Common myeloid progenitor, CD34-positive (primary cell): Measurements from ENCODE around the gene FAM237B.
"Not testable (repeated sequence)": the region's sequence is repeated elsewhere in the genome, so short reads cannot be mapped to it uniquely, and the experiment has no call there.

Source experiments
- CTCF ChIA-PET: fragments of 350-600 bp; sonication (Branson Sonifier 250); formaldehyde crosslinking; loops from one replicate; lab custom pipeline; 2021; ENCODE audit warnings: antibody characterized with exemption; lab: Charles Lee
- POLR2A ChIA-PET: fragments of 350-600 bp; sonication (Branson Sonifier 250); formaldehyde crosslinking; loops from one replicate; lab custom pipeline; 2021; ENCODE audit warnings: antibody characterized with exemption; lab: Charles Lee
- DNase-seq, 3 donors: peaks; one replicate each; pipeline versions ENCODE4 v3.0.0 to v3.0.0-alpha.2; 2013
- H3K27ac ChIP-seq, 2 experiments: 1 replicate in 1 of 2; 2 replicates in 1 of 2; pipeline ENCODE4 v1.7.0; 2013; ENCODE audit warnings: inconsistent platforms in 2 of 2, low read length in 2 of 2, mild to moderate bottlenecking in 2 of 2, low read depth in 1 of 2, moderate library complexity in 1 of 2; ENCODE audit not compliant: severe bottlenecking in 2 of 2, insufficient read depth in 1 of 2, poor library complexity in 1 of 2
- H3K27me3 ChIP-seq, 5 experiments: replicated peaks in 2 of 5; 1 replicate in 3 of 5; 2 replicates in 2 of 5; pipeline versions ENCODE4 v1.6.1 to v1.7.0; 2013; ENCODE audit warnings: low read length in 4 of 5, mild to moderate bottlenecking in 2 of 5, moderate library complexity in 2 of 5, inconsistent platforms in 1 of 5; ENCODE audit not compliant: insufficient read depth in 5 of 5, control insufficient read depth in 4 of 5
- H3K36me3 ChIP-seq, 4 experiments: 1 replicate in 2 of 4; 2 replicates in 2 of 4; pipeline versions ENCODE4 v1.6.1 to v1.7.0; 2013; ENCODE audit warnings: low read length in 3 of 4, control low read depth in 1 of 4, mild to moderate bottlenecking in 1 of 4; ENCODE audit not compliant: control insufficient read depth in 4 of 4, insufficient read depth in 4 of 4
- H3K4me1 ChIP-seq, 4 experiments: 1 replicate in 3 of 4; 2 replicates in 1 of 4; pipeline versions ENCODE4 v1.6.1 to v1.7.1; 2013; ENCODE audit warnings: low read length in 3 of 4, mild to moderate bottlenecking in 3 of 4, control low read depth in 1 of 4, inconsistent platforms in 1 of 4, moderate library complexity in 1 of 4; ENCODE audit not compliant: control insufficient read depth in 4 of 4, insufficient read depth in 4 of 4; ENCODE audit errors: control extremely low read depth in 1 of 4
- H3K4me3 ChIP-seq, 7 experiments: 1 replicate in 4 of 7; 2 replicates in 3 of 7; pipeline versions ENCODE4 v1.5.1 to v1.7.0; 2013; ENCODE audit warnings: mild to moderate bottlenecking in 7 of 7, low read length in 6 of 7, moderate library complexity in 6 of 7, inconsistent platforms in 2 of 7, low read depth in 2 of 7, control low read depth in 1 of 7; ENCODE audit not compliant: insufficient read depth in 4 of 7, control insufficient read depth in 1 of 7; ENCODE audit errors: extremely low read depth in 1 of 7
- H3K9me3 ChIP-seq, 5 experiments: 1 replicate in 4 of 5; 2 replicates in 1 of 5; pipeline versions ENCODE4 v1.6.1 to v1.7.1; 2013; ENCODE audit warnings: low read length in 4 of 5, mild to moderate bottlenecking in 2 of 5, inconsistent platforms in 1 of 5, low read depth in 1 of 5, moderate library complexity in 1 of 5; ENCODE audit not compliant: control insufficient read depth in 4 of 5, insufficient read depth in 2 of 5; ENCODE audit errors: control extremely low read depth in 1 of 5
- WGBS: methylation state at CpG from one replicate; pipeline ENCODE4 v1.1.5; 2013; ENCODE audit not compliant: insufficient coverage; 5-methylcytosine and 5-hydroxymethylcytosine counted together

FAM237B gene

GRCh38 chr7:90345595-90346335, 24.7 kb upstream of the FAM237B start:
- WGBS = 18% methylated on average over 15 of the region's 18 CpGs
- Histone ChIP-seq H3K4me1 (peaks cover 0 to 14% (median 10%) of the 10 kb centered on the region in 4 experiments), H3K36me3 (peaks cover 0 to 5% (median 0%) of the 10 kb centered on the region in 4 experiments), H3K27ac (peak overlapping the region; percentile 83 to 97), H3K4me3 (peak overlapping the region in 6 of 7 experiments; percentile 85 to 99 (median 96)), H3K9me3 (peaks cover 0 to 4% (median 0%) of the 10 kb centered on the region in 5 experiments), H3K27me3 (no peaks in the 10 kb centered on the region)
- POLR2A ChIA-PET = interaction anchor here (0.9 kb wide), 1 partner anchor 58 kb away, joined by 4 read pairs; the partner anchor contains the start of gene CLDN12
- CTCF ChIA-PET = interaction anchor here (0.8 to 1.8 kb wide), 7 partner anchors 10 to 191 kb away, joined by 3 to 5 read pairs (median 3); partner anchors contain the start of genes CLDN12 and STEAP1
- DNase-seq = peak; percentile 12 to 55 (median 44)

- peaks cover 0 to 5% (median 0%) of the 10 kb centered on the region in 4 experiments for H3K36me3 ChIP-seq
- H3K9me3 ChIP-seq = peaks cover 0 to 4% (median 0%) of the 10 kb centered on the region in 5 experiments
- no peaks in the 10 kb centered on the region for H3K27me3 ChIP-seq
- no peak overlapping the region for H3K27ac ChIP-seq
- DNase-seq = no peak
- H3K4me3 ChIP-seq = peak overlapping the region in 1 of 7 experiments; percentile 85
- H3K4me1 ChIP-seq = peaks cover 0 to 14% (median 10%) of the 10 kb centered on the region in 4 experiments
- ChIA-PET POLR2A (no interaction called here), CTCF (interaction anchor here (0.6 to 1.8 kb wide), 3 partner anchors 11 to 191 kb away, joined by 4 to 5 read pairs (median 5); partner anchors contain the start of gene STEAP1)
These were observed 23.9 kb upstream of the FAM237B start for GRCh38 chr7:90345016-90345415.

GRCh38 chr7:90337106-90337505, 16.0 kb upstream of the FAM237B start:
- Histone ChIP-seq H3K27ac (no peak overlapping the region), H3K4me1 (no peaks in the 10 kb centered on the region), H3K4me3 (no peak overlapping the region), H3K27me3 (peaks cover 0 to 2% (median 0%) of the 10 kb centered on the region in 5 experiments), H3K36me3 (no peaks in the 10 kb centered on the region), H3K9me3 (no peaks in the 10 kb centered on the region)
- POLR2A ChIA-PET = no interaction called here
- no peak for DNase-seq
- CTCF ChIA-PET = no interaction called here

GRCh38 chr7:90334926-90335325, 13.8 kb upstream of the FAM237B start:
- 100% methylated on average over 1 of the region's 2 CpGs for WGBS
- H3K27ac ChIP-seq = not testable (repeated sequence)

GRCh38 chr7:90334193-90334843, 13.2 kb upstream of the FAM237B start:
- CTCF ChIA-PET = no interaction called here
- DNase-seq = no peak
- POLR2A ChIA-PET = no interaction called here
- Histone ChIP-seq H3K36me3 (no peaks in the 10 kb centered on the region), H3K27ac (no peak overlapping the region), H3K27me3 (peaks cover 0 to 2% (median 0%) of the 10 kb centered on the region in 5 experiments), H3K4me3 (no peak overlapping the region), H3K9me3 (no peaks in the 10 kb centered on the region), H3K4me1 (no peaks in the 10 kb centered on the region)
- WGBS = 95% methylated on average over 41 of the region's 48 CpGs

More at GRCh38 chr7:90334926-90335325, 13.8 kb upstream of the FAM237B start:
- DNase-seq, H3K4me3 ChIP-seq, POLR2A ChIA-PET, CTCF ChIA-PET, H3K4me1 ChIP-seq, H3K27me3 ChIP-seq, H3K36me3 ChIP-seq, H3K9me3 ChIP-seq: not testable (repeated sequence)

- H3K36me3 ChIP-seq = no peaks in the 10 kb centered on the region
- WGBS = no CpG with 5 or more reads among the region's 1 CpG
- H3K4me1 ChIP-seq = peaks cover 0 to 3% (median 0%) of the 10 kb centered on the region in 4 experiments
- peaks cover 10 to 27% (median 11%) of the 10 kb centered on the region in 5 experiments for H3K27me3 ChIP-seq
- DNase-seq = no peak
- H3K9me3 ChIP-seq = no peaks in the 10 kb centered on the region
- ChIA-PET CTCF (no interaction called here), POLR2A (no interaction called here)
- H3K27ac ChIP-seq = no peak overlapping the region
- no peak overlapping the region for H3K4me3 ChIP-seq
These were observed 5.4 kb upstream of the FAM237B start for GRCh38 chr7:90326500-90326899.

GRCh38 chr7:90322837-90323236, 1.7 kb upstream of the FAM237B start:
- ChIA-PET CTCF (interaction anchor here (1.4 kb wide), 1 partner anchor 10 kb away, joined by 4 read pairs; no protein-coding TSS in a partner anchor), POLR2A (no interaction called here)
- Histone ChIP-seq H3K9me3 (no peaks in the 10 kb centered on the region), H3K36me3 (no peaks in the 10 kb centered on the region), H3K4me1 (peaks cover 0 to 14% (median 8%) of the 10 kb centered on the region in 4 experiments), H3K27me3 (peaks cover 17 to 61% (median 33%) of the 10 kb centered on the region in 5 experiments), H3K27ac (no peak overlapping the region), H3K4me3 (no peak overlapping the region)
- DNase-seq = no peak
